GM23338 (cell line): Measurements from ENCODE around the gene FBLN2. TPM values are rescaled to one million over a fixed set of nuclear protein-coding genes. Genes with fewer than 3 reads are reported as not detected.

Source experiments
- ATAC-seq: fragments of 200-7000 bp; cut with Tn5 transposase; 3 replicates; pipeline ENCODE4 v1.9.1; 2020
- DNase-seq: peaks from one replicate; pipeline ENCODE4 v3.0.0-alpha.2; 2015; ENCODE audit warnings: low spot score
- H2AFZ ChIP-seq: fragments of 200-600 bp; sonication (generic); 2 replicates; pipeline ENCODE4 v1.8.0; 2016; ENCODE audit warnings: antibody characterized with exemption, mild to moderate bottlenecking, moderate library complexity
- H3F3A ChIP-seq: fragments of 200-600 bp; sonication (generic); replicated peaks from 2 replicates; pipeline ENCODE4 v1.8.0; 2017; ENCODE audit warnings: antibody characterized with exemption, mixed run types, low read depth
- H3K27ac ChIP-seq: fragments of 200-600 bp; sonication (generic); 2 replicates; pipeline ENCODE4 v1.6.1; 2016; ENCODE audit warnings: low read depth
- H3K27me3 ChIP-seq: fragments of 200-600 bp; sonication (generic); 2 replicates; pipeline ENCODE4 v1.8.0; 2016; ENCODE audit warnings: mild to moderate bottlenecking, mixed run types, moderate library complexity; ENCODE audit not compliant: insufficient read depth
- H3K36me3 ChIP-seq: fragments of 200-600 bp; sonication (generic); 2 replicates; pipeline ENCODE4 v1.8.0; 2016; ENCODE audit warnings: mild to moderate bottlenecking; ENCODE audit not compliant: insufficient read depth
- H3K4me1 ChIP-seq: fragments of 200-600 bp; sonication (generic); 2 replicates; pipeline ENCODE4 v1.8.0; 2016; ENCODE audit warnings: mild to moderate bottlenecking, moderate library complexity; ENCODE audit not compliant: insufficient read depth
- H3K4me2 ChIP-seq: fragments of 200-600 bp; sonication (generic); 2 replicates; pipeline ENCODE4 v1.7.1; 2017; ENCODE audit warnings: mixed run types
- H3K4me3 ChIP-seq: fragments of 200-600 bp; sonication (generic); 2 replicates; pipeline ENCODE4 v1.6.1; 2016; ENCODE audit warnings: mixed run types
- H3K79me2 ChIP-seq: fragments of 200-600 bp; sonication (generic); replicated peaks from 2 replicates; pipeline ENCODE4 v1.8.0; 2017; ENCODE audit warnings: mild to moderate bottlenecking; ENCODE audit not compliant: insufficient read depth
- H3K9me2 ChIP-seq: fragments of 200-600 bp; sonication (generic); 2 replicates; pipeline ENCODE4 v1.8.0; 2017; ENCODE audit not compliant: insufficient read depth
- H4K20me1 ChIP-seq: fragments of 200-600 bp; sonication (generic); replicated peaks from 2 replicates; pipeline ENCODE4 v1.8.0; 2017; ENCODE audit warnings: mild to moderate bottlenecking; ENCODE audit not compliant: insufficient read depth
- H3K27ac Mint-ChIP-seq: 2 replicates; pipeline ENCODE4 v1.8.0; 2020; ENCODE audit warnings: inconsistent platforms, mild to moderate bottlenecking, moderate library complexity, mixed read lengths
- H3K27me3 Mint-ChIP-seq: 3 replicates; pipeline ENCODE4 v1.8.0; 2022; ENCODE audit warnings: low read depth, mild to moderate bottlenecking, moderate library complexity, mixed read lengths, inconsistent platforms; ENCODE audit not compliant: insufficient read depth, poor library complexity
- H3K36me3 Mint-ChIP-seq: 3 replicates; pipeline ENCODE4 v1.8.0; 2021; ENCODE audit warnings: low read depth, mild to moderate bottlenecking, inconsistent platforms, moderate library complexity, mixed read lengths
- H3K4me1 Mint-ChIP-seq: 3 replicates; pipeline ENCODE4 v1.8.0; 2020; ENCODE audit warnings: mild to moderate bottlenecking, inconsistent platforms, mixed read lengths
- H3K4me3 Mint-ChIP-seq: 3 replicates; pipeline ENCODE4 v1.8.0; 2021; ENCODE audit warnings: moderate library complexity, mild to moderate bottlenecking, inconsistent platforms, mixed read lengths
- H3K9me3 Mint-ChIP-seq: 3 replicates; pipeline ENCODE4 v1.8.0; 2020; ENCODE audit warnings: moderate library complexity, mild to moderate bottlenecking, inconsistent platforms, mixed read lengths
- CREB1 ChIP-seq: fragments of 250-450 bp; sonication (Bioruptor Pico); IDR thresholded peaks from 2 replicates; pipeline ENCODE4 v1.5.0; 2020; ENCODE audit warnings: low read depth, mild to moderate bottlenecking, moderate library complexity
- CTCF ChIP-seq, 2 experiments: fragments of 200-600 bp in 1 of 2; sonication (generic) in 1 of 2; conservative IDR thresholded peaks; 2 replicates each; pipeline versions ENCODE4 v1.5.1 to v1.6.1; 2016 to 2017; ENCODE audit warnings: antibody characterized with exemption in 2 of 2, low read depth in 2 of 2, mild to moderate bottlenecking in 2 of 2, moderate library complexity in 1 of 2
- ETS1 ChIP-seq: IDR thresholded peaks from 2 replicates; pipeline ENCODE4 v1.6.1; 2016; ENCODE audit warnings: antibody characterized with exemption
- EZH2 ChIP-seq: fragments of 200-600 bp; sonication (generic); IDR thresholded peaks from one replicate; pipeline ENCODE4 v1.8.0; 2017; ENCODE audit warnings: antibody characterized with exemption, mild to moderate bottlenecking, low read depth; ENCODE audit not compliant: unreplicated experiment
- JUNB ChIP-seq: IDR thresholded peaks from one replicate; pipeline ENCODE4 v1.6.1; 2016; ENCODE audit warnings: antibody characterized with exemption; ENCODE audit not compliant: unreplicated experiment
- NANOG ChIP-seq: IDR thresholded peaks from 2 replicates; pipeline ENCODE4 v1.6.1; 2016; ENCODE audit warnings: antibody characterized with exemption, borderline replicate concordance
- POLR2AphosphoS5 ChIP-seq: IDR thresholded peaks from 2 replicates; pipeline ENCODE4 v1.6.1; 2016; ENCODE audit warnings: antibody characterized with exemption, low read depth
- STAT1 ChIP-seq: IDR thresholded peaks from one replicate; pipeline ENCODE4 v1.6.1; 2016; ENCODE audit warnings: antibody characterized with exemption; ENCODE audit not compliant: unreplicated experiment
- ZNF114 ChIP-seq: fragments of 250-450 bp; sonication (Bioruptor Pico); IDR thresholded peaks from 2 replicates; pipeline ENCODE4 v1.5.0; 2020; ENCODE audit warnings: mild to moderate bottlenecking, moderate library complexity
- ZNF331 ChIP-seq: fragments of 250-450 bp; sonication (Bioruptor Pico); IDR thresholded peaks from 2 replicates; pipeline ENCODE4 v1.5.0; 2020; ENCODE audit warnings: low read depth, mild to moderate bottlenecking, moderate library complexity
- ZNF462 ChIP-seq: fragments of 250-450 bp; sonication (Bioruptor Pico); IDR thresholded peaks from 2 replicates; pipeline ENCODE4 v1.5.0; 2020; ENCODE audit warnings: mild to moderate bottlenecking, moderate library complexity
- polyA plus RNA-seq: library from polyadenylated mRNA; unstranded; fragments of >200 nt; fragmentation: Nextera tagmentation; extraction: Ambion mirVana; gene quantifications from 2 replicates; pipeline ENCODE4 v1.2.1, GENCODE V29; 2016
- total RNA-seq: library from RNA; depleted of rRNA; stranded (reverse); fragments of >200 nt; shearing (Covaris generic); gene quantifications from 2 replicates; pipeline ENCODE4 v1.2.3, GENCODE V29; 2014

Gene FBLN2
- total and polyA plus RNA-seq, 2 experiments from 2014 or later = 18.8 to 26.8 TPM

- Mint-ChIP-seq H3K4me1 (peaks cover 23% of the 10 kb centered on the region), H3K36me3 (no peaks in the 10 kb centered on the region), H3K27me3 (peaks cover 8% of the 10 kb centered on the region), H3K9me3 (no peaks in the 10 kb centered on the region; the same call in 2 of the 3 replicates), H3K27ac (no peak overlapping the region), H3K4me3 (no peak overlapping the region)
- no peak overlapping the region for H3K4me3 ChIP-seq
- H3K27me3 ChIP-seq = no peaks in the 10 kb centered on the region
- ATAC-seq (peak; percentile 39), DNase-seq (peak; percentile 24)
- no peaks in the 10 kb centered on the region for H3K4me1 ChIP-seq
- H3K4me2 ChIP-seq = no peak overlapping the region
- H2AFZ ChIP-seq = peak overlapping the region; percentile 52; the same call in 1 of the 2 replicates
- H4K20me1 ChIP-seq = no peaks in the 10 kb centered on the region
- no peak overlapping the region for H3K27ac ChIP-seq
- no peaks in the 10 kb centered on the region for H3K9me2 ChIP-seq
- H3K36me3 ChIP-seq = no peaks in the 10 kb centered on the region
- H3F3A ChIP-seq = no peaks in the 10 kb centered on the region
- TF ChIP-seq CTCF (conservative IDR thresholded peaks at IDR 0.05; ENCODE audit: low read depth in 2 of 2) = 0 out of 4 replicates have a peak, but pooled peaks of 1 of the 2 experiments have one; percentile 25
- no peak for TF ChIP-seq NANOG
- no peak for TF ChIP-seq ZNF114
- TF ChIP-seq ZNF331 (CRISPR knock-in tag) = no peak
- no peaks in the 10 kb centered on the region for H3K79me2 ChIP-seq
These were observed 137.6 kb downstream of the FBLN2 start for GRCh38 chr3:13686367-13687160.

GRCh38 chr3:13687517-13687943 lies 138.6 kb downstream of the FBLN2 start:
- H3K4me1 Mint-ChIP-seq = peaks cover 23% of the 10 kb centered on the region
- Histone ChIP-seq H3F3A (no peaks in the 10 kb centered on the region), H3K9me2 (no peaks in the 10 kb centered on the region), H3K27ac (no peak overlapping the region), H3K4me3 (no peak overlapping the region), H3K4me1 (no peaks in the 10 kb centered on the region), H3K36me3 (no peaks in the 10 kb centered on the region), H4K20me1 (no peaks in the 10 kb centered on the region), H2AFZ (no peak overlapping the region), H3K79me2 (no peaks in the 10 kb centered on the region), H3K27me3 (no peaks in the 10 kb centered on the region), H3K4me2 (no peak overlapping the region)
- peak; percentile 31; the same call in 2 of the 3 replicates for ATAC-seq
- no peaks in the 10 kb centered on the region for H3K36me3 Mint-ChIP-seq
- H3K27ac Mint-ChIP-seq = no peak overlapping the region; the same call in 1 of the 2 replicates
- peak; percentile 11 for DNase-seq
- H3K4me3 Mint-ChIP-seq = no peak overlapping the region
- peaks cover 5% of the 10 kb centered on the region for H3K27me3 Mint-ChIP-seq
- no peaks in the 10 kb centered on the region; the same call in 2 of the 3 replicates for H3K9me3 Mint-ChIP-seq
- TF ChIP-seq ETS1 (no peak), CREB1 (CRISPR knock-in tag) (no peak), ZNF462 (no peak), JUNB (no peak), EZH2 (no peak), ZNF114 (no peak), STAT1 (no peak), ZNF331 (CRISPR knock-in tag) (no peak), POLR2AphosphoS5 (no peak), NANOG (no peak)
